Measurements from ENCODE around the gene KRT33B.

KRT33B gene

DNA sequence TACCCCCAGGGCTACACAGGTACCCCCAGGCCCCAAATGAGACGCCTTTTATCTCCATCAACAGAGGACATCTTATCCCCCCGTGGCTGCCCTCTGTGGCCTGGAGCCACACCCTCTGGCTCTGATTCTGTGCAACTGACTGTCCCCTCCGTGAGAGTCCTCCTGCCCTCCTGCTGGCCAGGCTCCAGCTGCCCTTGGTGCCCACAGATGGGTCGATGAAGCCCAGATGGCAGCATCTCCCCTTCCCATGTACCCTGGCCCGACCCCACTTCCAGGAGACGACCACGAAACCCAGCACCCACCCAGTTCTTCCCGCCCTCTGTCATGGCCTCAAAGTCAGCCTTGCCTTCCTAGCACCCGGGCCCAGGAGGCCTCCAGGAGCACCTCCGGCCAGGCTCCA, 44.5 kb downstream of the KRT33B start:
- no peaks in the 10 kb centered on the region for H3K4me1 ChIP-seq (ENCODE audit: control insufficient read depth, insufficient read depth, low read length, poor library complexity, severe bottlenecking)
- WGBS, 2 experiments (ENCODE audit: insufficient coverage in 2 of 2): 89 to 90% methylated on average over 5 to 7 of the region's 10 CpGs
- no peak overlapping the region for H3K27ac ChIP-seq (ENCODE audit: low read depth, low read length, severe bottlenecking)
- H3K4me3 ChIP-seq (ENCODE audit: extremely low read depth, insufficient read depth, low read length, poor library complexity, severe bottlenecking): no peak overlapping the region
- H3K9me3 ChIP-seq (ENCODE audit: control insufficient read depth, low read length): peaks cover 1% of the 10 kb centered on the region
- H3K36me3 ChIP-seq (ENCODE audit: control insufficient read depth, insufficient read depth, low read length): no peaks in the 10 kb centered on the region

DNA sequence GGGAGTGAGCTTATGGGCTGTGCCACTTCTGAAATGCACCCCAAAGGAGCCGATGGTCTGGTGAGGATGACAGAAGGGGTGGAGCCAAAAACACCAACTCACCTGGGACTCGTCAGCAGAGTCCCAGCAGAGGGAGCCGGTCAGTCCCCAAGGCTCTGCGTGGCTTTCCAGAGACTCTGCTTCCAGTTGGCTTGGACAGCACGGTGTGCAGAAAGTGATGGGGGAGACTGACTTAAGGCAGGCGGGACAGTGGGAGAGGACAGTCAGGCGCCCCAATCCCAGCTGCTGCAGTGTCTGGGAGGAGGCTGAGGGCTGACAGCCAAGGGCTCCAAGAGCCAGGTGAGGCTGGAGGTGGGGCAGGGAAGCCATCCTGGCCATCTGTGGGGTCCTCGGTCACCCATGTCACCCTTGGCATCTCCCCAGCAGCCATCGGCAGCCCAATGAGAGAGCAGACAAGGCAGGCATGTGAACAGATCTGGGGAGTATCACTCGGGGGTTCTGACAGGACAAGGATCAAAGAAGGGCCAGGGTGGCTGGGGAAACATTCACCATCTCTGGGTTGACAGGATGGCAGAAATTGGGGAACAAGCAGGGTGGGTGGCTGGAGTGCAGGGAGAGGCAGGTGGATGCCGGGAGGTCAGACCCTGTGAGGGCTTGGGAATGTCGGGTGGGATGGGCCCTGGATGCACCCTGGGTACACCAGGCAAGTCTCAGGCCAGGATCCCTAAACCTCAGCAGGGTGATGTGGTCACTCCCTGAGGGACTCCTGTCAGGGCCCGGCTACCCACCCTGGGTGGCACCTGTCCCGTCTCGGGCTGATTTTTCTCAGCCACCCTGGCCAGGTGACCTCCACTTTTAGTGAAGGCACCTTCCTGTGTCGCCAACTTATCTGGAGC, 45.2 kb downstream of the KRT33B start:
- Histone ChIP-seq H3K9me3 (ENCODE audit: control insufficient read depth, low read length) (peaks cover 8% of the 10 kb centered on the region), H3K27ac (ENCODE audit: low read depth, low read length, severe bottlenecking) (no peak overlapping the region), H3K4me3 (ENCODE audit: extremely low read depth, insufficient read depth, low read length, poor library complexity, severe bottlenecking) (no peak overlapping the region), H3K36me3 (ENCODE audit: control insufficient read depth, insufficient read depth, low read length) (no peaks in the 10 kb centered on the region), H3K4me1 (ENCODE audit: control insufficient read depth, insufficient read depth, low read length, poor library complexity, severe bottlenecking) (no peaks in the 10 kb centered on the region)
- 76 to 79% methylated on average over 14 to 16 of the region's 16 CpGs for WGBS, 2 experiments (ENCODE audit: insufficient coverage in 2 of 2)

DNA sequence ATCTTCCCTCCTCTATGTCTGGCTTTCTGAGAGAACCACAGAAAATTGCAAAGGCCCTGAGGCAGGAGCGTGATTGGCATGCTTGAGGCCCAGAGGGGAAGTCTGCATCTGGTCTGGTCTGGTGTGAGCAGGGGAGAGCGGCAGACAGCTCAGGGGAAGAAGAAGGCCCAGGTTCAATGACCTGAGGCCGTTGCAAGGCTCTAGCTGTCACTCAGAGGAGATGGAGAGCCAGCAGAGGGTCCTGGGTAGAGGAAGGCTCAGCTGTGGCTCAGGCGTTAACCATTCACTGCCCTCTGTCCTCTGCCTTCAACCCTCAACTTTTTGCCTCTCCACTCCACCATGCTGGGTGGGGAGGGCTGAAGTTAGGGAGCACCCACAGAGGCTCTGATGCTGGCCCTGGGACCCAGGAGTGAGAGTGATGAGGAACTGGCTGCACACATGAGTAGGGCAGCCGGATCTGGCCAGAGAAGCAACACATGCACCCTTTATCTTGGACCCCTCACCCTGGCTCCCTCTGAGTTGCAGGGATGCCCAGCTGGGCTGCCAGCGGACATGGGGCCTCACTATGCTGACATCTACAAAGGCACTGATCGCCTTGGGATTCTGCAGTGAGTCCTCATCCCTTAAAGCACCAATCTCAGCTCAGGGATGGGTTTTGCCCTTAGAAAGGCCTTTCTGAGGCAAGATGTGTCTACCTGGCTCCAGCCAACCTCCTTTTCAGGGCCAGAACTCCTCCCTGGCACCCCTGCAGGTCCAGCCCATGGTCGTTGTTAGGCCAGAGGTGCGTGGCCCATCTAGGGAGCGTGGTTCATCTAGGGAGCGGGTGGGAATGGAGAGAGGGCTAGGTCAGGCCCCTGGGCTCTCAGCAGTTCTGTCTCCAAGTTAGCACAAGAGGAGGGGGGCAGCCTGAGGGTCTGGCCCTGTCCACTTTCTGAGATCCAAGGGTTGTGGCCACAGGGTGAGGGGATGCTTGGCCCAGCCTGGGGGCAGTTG, 46.4 kb downstream of the KRT33B start:
- Histone ChIP-seq H3K27ac (ENCODE audit: low read depth, low read length, severe bottlenecking) (no peak overlapping the region), H3K4me1 (ENCODE audit: control insufficient read depth, insufficient read depth, low read length, poor library complexity, severe bottlenecking) (no peaks in the 10 kb centered on the region), H3K36me3 (ENCODE audit: control insufficient read depth, insufficient read depth, low read length) (no peaks in the 10 kb centered on the region), H3K4me3 (ENCODE audit: extremely low read depth, insufficient read depth, low read length, poor library complexity, severe bottlenecking) (no peak overlapping the region), H3K9me3 (ENCODE audit: control insufficient read depth, low read length) (peaks cover 11% of the 10 kb centered on the region)
- 81 to 91% methylated on average over 6 to 7 of the region's 11 CpGs for WGBS, 2 experiments (ENCODE audit: insufficient coverage in 2 of 2)

DNA sequence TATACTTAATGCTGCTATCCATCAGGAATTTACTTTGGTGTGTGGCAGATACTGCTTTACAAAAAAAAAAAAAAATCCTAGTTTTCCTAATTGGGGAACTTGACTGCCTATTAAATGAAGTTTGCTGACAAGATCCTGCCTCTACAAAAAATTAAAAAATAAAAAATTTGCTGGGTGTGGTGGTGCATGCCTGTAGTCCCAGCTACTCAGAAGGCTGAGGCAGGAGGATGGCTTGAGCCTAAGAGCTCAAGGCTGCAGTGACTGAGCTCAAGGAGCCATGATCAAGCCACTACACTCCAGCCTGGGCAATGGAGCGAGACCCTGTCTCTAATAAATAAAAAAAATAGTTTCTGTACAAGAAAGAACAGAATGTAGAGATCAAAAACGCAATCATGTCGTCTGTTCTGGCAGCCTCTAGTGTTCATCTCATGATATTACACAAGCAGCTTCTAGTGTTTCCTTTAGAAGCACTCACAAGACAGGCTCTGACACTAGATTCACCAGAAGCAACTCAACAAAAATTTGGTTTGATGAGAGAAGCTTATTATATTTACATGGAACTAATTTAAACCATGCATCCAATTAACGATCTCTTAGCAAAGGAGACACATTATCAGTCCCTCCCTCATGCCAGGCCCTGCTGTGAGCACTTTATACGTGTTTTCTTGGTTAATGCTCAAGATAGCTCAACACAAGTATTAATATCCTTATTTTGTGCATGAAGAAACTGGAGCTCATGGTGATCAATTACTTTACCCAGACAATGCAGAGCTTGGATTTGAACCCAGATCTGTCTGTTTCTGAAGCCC, 47.3 kb downstream of the KRT33B start:
- Histone ChIP-seq H3K4me3 (ENCODE audit: extremely low read depth, insufficient read depth, low read length, poor library complexity, severe bottlenecking) (no peak overlapping the region), H3K36me3 (ENCODE audit: control insufficient read depth, insufficient read depth, low read length) (no peaks in the 10 kb centered on the region), H3K27ac (ENCODE audit: low read depth, low read length, severe bottlenecking) (no peak overlapping the region), H3K4me1 (ENCODE audit: control insufficient read depth, insufficient read depth, low read length, poor library complexity, severe bottlenecking) (no peaks in the 10 kb centered on the region), H3K9me3 (ENCODE audit: control insufficient read depth, low read length) (peaks cover 11% of the 10 kb centered on the region)
- WGBS, 2 experiments (ENCODE audit: insufficient coverage in 2 of 2): no CpG with 5 or more reads among the region's 5 CpGs

DNA sequence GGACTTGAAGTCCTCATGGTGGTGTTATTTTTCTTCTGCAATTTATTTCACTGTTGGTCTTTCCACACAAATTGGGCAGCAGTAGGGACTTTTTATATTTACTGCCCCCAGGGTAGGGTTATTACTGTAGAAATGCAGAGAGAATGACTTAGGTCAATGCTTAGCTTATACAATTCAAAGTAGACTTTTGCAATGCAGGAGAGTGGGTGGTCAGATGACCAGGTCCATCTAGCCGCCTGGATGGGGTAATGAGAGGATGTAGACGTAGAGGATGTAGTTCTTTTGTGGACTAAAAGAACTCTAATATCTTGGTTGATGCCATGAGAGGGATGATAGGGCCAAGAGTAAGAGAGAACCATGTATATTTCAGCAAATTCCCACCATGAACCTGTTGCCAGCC, 51.4 kb downstream of the KRT33B start:
- Histone ChIP-seq H3K4me3 (ENCODE audit: extremely low read depth, insufficient read depth, low read length, poor library complexity, severe bottlenecking) (no peak overlapping the region), H3K9me3 (ENCODE audit: control insufficient read depth, low read length) (peaks cover 11% of the 10 kb centered on the region), H3K4me1 (ENCODE audit: control insufficient read depth, insufficient read depth, low read length, poor library complexity, severe bottlenecking) (no peaks in the 10 kb centered on the region), H3K27ac (ENCODE audit: low read depth, low read length, severe bottlenecking) (no peak overlapping the region), H3K36me3 (ENCODE audit: control insufficient read depth, insufficient read depth, low read length) (no peaks in the 10 kb centered on the region)
- 32 to 71% methylated on average over 2 of the region's 2 CpGs for WGBS, 2 experiments (ENCODE audit: insufficient coverage in 2 of 2)

DNA sequence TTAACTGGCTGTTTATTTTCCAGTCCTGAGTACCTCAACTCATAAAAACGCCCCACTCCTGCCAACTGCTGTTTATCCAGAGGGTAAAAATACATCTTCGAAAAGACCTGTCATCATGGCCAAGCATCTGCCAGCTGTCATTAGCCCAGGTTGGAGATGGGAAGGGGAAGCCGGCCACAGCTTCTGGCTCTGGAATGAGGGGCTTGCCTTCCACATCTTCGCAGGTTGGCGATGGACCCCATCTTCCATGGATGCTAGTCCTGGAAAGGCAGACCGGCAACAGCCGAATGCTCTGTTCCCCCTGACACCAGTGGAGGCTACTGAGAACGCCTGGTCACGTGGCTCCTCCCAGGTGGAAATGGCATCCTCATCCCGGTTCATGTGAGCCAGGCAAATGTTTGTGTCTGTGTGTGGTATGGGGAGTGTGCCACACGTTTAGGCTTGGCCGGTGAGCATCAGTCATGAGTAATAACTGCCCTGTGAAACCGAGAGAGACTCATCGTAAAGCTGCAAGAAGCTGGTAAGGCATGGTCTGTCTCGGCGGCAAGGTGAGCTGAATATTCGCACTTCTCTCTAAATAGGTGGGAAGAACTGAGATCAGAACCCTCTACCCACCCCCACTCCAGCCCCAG, 53.7 kb downstream of the KRT33B start:
- Histone ChIP-seq H3K27ac (ENCODE audit: low read depth, low read length, severe bottlenecking) (no peak overlapping the region), H3K4me3 (ENCODE audit: extremely low read depth, insufficient read depth, low read length, poor library complexity, severe bottlenecking) (no peak overlapping the region), H3K4me1 (ENCODE audit: control insufficient read depth, insufficient read depth, low read length, poor library complexity, severe bottlenecking) (no peaks in the 10 kb centered on the region), H3K36me3 (ENCODE audit: control insufficient read depth, insufficient read depth, low read length) (no peaks in the 10 kb centered on the region), H3K9me3 (ENCODE audit: control insufficient read depth, low read length) (peaks cover 11% of the 10 kb centered on the region)
- 82 to 92% methylated on average over 10 to 13 of the region's 17 CpGs for WGBS, 2 experiments (ENCODE audit: insufficient coverage in 2 of 2)

DNA sequence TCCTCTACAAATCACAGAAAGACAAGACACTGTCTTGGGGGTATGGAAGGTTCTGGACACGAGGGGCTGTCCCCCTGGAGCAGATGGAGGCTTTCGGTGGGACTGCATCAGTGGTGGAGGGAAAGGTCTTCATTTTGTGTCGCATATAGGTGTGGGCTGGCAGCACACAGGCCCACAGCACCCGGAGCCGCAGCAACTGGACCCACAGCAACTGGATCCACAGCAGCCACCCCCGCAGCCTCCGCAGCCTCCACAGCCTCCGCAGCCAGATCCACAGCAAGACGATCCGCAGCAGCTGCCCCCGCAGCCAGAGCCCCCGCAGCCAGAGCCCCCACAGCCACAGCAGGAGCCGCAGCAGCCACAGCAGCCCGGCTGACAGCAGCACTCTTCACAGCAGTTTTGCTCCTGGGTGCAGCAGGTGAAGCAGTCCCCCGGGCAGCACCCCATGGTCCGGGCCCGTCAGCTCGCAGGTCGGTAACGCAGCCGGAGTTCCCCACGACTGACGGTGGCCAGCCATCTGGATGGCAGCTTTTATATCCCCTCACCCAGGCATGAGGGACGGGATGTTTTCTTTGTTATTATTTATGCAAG, 54.3 kb downstream of the KRT33B start, which contains the start of gene KRTAP17-1:
Gene KRTAP17-1, minus strand, starts transcription at position 507 of the 591 bp plus-strand sequence. Its CDS starts 60 bp downstream, at position 447.
- H3K4me1 ChIP-seq (ENCODE audit: control insufficient read depth, insufficient read depth, low read length, poor library complexity, severe bottlenecking): no peaks in the 10 kb centered on the region
- 88 to 90% methylated on average over 11 to 18 of the region's 24 CpGs for WGBS, 2 experiments (ENCODE audit: insufficient coverage in 2 of 2)

More for the DNA sequence above, 54.3 kb downstream of the KRT33B start, which contains the start of gene KRTAP17-1:
- H3K9me3 ChIP-seq (ENCODE audit: control insufficient read depth, low read length): peaks cover 11% of the 10 kb centered on the region
- H3K4me3 ChIP-seq (ENCODE audit: extremely low read depth, insufficient read depth, low read length, poor library complexity, severe bottlenecking): no peak within 1 kb of the TSS
- H3K27ac ChIP-seq (ENCODE audit: low read depth, low read length, severe bottlenecking): no peak within 1 kb of the TSS
- H3K36me3 ChIP-seq (ENCODE audit: control insufficient read depth, insufficient read depth, low read length): no peaks in the 10 kb centered on the region
